NOMO-1 treated with DMSO at 0.1 percent for 48 hours (cell line): ENCODE data around the gene MYH9.

Experiments
- DNase-seq: peaks from one replicate; lab custom pipeline; 2025; ENCODE audit not compliant: unreplicated experiment; lab: John Stamatoyannopoulos, UW

Gene MYH9

DNA sequence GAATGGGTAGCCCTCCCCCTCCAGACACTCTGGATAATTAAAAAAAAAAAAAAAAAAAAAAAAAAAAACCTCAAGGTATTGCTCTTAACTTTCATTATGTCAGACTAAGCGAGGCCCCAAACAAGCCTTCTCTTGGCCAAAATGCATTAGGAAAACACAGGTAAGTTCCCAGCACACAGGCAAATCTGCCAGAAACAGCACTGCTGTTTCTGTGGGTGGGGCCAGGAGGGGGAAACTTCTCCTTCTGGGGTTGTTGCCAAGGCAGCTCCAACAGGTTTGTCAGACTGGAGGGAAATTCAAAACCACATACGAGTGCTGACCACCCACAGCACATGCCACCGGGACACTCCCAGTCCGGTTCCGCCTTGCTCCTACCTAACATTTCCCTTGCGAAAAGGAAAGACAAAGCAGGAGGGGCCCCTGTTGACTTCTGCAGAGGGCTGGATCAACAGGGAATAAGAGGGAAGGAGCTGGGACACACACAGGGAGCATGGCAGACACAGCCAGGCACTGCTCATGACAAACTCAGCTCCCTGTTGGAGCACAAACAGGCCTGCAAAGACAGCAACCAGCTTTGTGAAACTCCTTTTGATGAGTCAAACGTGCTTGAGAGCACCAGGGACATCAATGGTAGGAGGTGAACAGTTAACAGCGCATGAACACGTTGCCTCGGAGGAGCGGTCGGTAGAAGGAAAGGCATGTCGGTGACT lies 55.0 kb downstream of the MYH9 start:
- peak; percentile 46 for DNase-seq

- DNase-seq: peak; percentile 71
Measured at GRCh38 chr22:36331912-36332622, 55.7 kb downstream of the MYH9 start.

- peak; percentile 86 for DNase-seq
Measured at GRCh38 chr22:36331306-36331911, 56.4 kb downstream of the MYH9 start.

DNA sequence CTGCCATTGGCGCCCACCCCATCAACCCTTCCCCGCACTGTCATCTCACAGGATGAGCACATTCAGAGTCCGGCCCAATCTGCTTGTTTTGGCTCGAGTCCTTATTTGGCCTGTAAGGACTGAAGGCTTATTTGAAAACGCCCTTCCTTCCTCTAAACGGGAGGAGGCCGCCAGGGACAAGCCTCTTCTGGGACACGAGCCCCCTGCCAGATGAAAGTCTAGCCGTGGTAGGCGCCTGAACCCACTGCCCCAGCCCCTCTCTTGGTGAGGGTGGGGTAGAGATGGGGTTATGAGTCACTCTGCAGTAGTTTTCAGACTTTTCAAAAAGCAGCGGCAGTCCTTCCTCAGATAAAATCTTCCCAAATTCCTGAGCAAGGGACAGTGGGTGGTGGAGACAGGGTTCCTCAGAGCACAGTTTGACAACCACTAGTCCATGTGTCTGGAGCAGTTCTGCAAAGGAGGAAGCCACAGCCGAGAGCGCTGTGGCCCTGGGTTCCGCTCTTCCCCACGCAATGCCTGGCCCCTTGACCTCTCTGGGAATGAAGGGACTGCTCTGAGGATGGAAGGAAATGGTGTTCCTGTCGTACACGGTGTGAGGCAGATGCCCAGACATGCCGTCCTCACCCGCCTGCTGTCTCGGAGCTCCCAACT lies 57.0 kb downstream of the MYH9 start:
- DNase-seq: peak; percentile 27

DNA sequence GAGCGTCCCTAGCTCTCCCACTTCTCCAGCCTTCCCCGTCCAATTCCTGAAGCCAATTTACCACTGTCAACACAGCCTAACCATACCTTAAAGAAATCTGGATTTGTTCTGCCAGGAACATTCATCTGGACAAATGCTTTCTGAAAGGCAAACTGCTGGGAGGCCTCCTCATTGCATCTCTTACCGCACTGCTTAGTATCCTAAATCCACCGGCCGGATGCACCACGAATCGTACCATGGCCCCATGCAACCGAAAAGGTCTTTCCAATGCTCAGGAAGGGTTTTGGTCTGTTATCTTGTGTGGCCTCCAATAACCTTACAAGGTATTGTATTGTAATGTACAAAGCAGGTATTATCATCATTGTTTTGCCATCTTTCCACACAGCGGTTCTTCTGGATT lies 57.6 kb downstream of the MYH9 start:
- DNase-seq: no peak

- DNase-seq: peak; percentile 48
Measured at GRCh38 chr22:36329254-36330078, 58.3 kb downstream of the MYH9 start.

- no peak for DNase-seq
Measured at GRCh38 chr22:36328635-36329253, 59.0 kb downstream of the MYH9 start.

DNA sequence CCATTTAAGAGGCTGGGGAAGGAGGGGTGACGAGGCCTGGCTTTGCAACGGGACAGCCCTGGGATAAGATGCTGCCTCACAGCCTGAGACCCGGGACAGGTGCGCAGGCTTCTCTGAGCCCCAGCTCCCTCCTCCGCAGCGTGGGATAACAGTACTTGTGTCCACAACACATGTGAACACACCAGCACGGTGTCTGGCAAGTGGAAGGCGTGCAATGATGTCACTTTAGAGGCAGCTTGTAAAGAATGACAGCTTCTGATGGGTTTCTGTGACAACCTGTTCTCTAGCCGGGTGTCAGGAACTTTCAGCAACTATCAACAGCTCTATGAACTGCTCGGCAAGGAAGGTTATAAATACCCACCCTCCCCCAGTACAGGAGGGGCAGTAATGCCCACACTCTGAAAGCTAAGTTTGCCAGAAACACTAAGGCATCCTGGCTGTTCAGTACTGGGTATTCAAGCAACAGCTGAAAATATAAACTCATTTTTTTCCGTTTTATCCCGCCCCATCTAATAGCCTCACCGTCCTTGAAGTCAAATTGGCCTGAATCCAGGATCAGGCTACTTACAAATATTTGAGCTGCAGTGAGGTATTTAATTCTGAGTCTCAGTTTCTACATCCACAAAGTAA lies 59.7 kb downstream of the MYH9 start:
- no peak for DNase-seq

- no peak for DNase-seq
Measured at GRCh38 chr22:36326178-36327161, 61.3 kb downstream of the MYH9 start.

DNA sequence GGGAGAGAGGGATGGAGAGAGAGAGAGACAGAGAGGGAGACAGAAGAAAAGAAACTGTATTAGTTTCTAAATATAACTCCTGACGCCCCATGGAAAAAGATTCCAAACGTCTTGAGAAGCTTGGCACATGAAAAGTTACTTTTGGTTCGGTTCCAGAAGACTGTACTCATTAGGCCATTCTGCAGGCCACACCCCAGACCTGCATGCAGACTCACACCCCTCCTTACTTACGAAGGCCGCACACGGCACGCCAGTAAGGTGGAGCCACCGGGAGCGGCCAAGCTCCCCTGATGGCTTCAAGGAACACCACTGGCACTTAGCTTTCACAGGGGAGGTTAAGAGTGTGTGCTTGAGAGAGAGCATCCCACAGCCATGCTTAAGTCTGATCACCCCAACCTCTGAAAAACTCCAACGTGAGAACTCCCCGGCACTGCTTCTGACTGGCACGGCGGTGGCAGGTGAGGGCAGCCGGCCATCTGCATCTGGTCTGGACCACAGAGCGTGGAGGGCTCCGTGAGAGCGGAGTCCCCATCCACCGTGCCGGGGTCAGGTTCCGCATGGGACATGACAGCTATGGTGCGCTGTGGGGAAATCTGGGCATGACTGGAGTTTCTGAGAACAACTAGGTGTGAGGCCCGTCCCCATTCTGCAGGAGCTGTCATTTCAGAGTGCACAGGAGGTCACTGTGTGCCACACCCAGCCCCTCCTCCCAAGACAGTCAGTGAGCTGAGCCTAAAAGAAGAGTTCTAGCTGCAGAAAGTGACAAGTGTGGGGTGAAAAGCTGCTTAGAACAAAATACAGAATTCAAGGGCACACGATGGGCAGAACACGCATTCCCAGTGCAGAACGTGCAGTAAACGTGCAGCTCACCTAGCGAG lies 62.4 kb downstream of the MYH9 start:
- no peak for DNase-seq

DNA sequence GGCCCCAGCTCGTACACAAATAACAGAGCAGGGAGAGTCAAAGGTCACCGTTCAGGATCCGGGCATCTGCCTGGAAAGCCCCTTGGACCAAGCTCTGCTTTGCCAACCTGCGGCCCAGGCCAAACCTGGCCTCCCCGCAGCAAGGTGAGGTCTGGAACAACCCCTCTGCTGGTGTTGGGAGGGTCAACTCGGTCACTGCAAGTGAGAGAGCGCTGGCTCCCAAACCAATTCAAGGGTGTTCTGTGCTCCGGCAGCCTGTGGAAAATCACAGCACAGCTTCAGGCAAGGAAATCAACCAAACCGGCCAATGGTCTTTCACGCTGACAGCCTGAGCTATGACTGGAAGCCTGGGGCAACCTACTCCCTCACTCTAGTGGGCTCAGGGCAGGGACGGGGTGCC lies 63.4 kb downstream of the MYH9 start:
- DNase-seq: no peak

DNA sequence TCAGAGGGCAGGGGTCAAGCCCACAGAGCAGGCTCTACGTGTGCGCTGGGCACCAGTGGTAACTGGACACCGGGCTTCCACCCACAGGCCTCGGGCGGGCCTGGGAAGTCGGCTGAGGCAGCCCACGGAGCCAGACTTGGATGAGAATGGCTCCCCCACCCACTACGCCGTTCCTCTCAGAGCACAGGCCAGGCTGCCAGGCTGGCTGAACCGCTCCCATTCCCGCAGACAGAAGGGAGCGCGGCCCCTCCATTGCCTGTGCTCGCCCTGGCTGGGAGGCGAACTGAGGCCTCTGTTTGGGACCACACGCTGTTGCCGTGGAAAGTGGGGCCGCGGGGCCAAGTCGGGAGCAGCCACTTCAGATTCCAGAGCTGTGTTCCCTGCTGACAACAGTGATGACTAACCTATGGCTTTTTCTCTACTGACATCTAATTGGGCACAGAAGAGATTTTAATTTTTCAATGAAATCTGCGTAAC lies 63.9 kb downstream of the MYH9 start:
- no peak for DNase-seq

GRCh38 chr22:36323182-36323854 lies 64.4 kb downstream of the MYH9 start:
- DNase-seq: no peak

- DNase-seq: no peak
Measured at GRCh38 chr22:36322602-36322915, 65.2 kb downstream of the MYH9 start.

GRCh38 chr22:36321797-36322601 lies 65.8 kb downstream of the MYH9 start:
- no peak for DNase-seq

DNA sequence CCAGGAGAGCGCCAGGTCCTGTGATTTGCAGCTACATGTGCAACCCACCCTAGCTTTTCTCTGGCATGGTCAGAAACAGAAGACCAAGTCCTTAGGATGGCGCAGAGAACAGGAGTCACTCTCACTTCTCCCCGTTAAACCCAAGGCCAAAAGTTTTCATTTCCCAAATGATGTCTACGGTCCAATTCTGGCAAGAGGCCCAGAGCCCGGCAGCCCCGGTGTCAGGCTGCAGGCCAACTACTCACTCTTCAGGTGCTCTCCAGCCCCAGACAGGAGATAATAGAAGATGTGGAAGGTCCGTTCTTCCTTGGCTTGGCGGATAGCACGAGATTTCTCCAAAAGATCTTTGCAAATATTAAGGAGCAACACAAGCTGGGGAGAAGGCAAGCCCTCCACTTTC lies 67.2 kb downstream of the MYH9 start:
- DNase-seq: no peak
